Smooth muscle cell (in vitro differentiated cells): ENCODE measurements around the gene ACYP1. TPM values are rescaled to one million over a fixed set of nuclear protein-coding genes. Genes with fewer than 3 reads are reported as not detected.

Source experiments
- DNase-seq: peaks from one replicate; lab custom pipeline; 2025; ENCODE audit not compliant: unreplicated experiment; lab: John Stamatoyannopoulos, UW
- H2AFZ ChIP-seq: fragments of 200-600 bp; sonication (generic); 2 replicates; pipeline ENCODE4 v1.6.0; 2016; ENCODE audit warnings: antibody characterized with exemption, low read depth, mild to moderate bottlenecking
- H3F3A ChIP-seq: fragments of 200-600 bp; sonication (generic); 2 replicates; pipeline ENCODE4 v1.6.0; 2017; ENCODE audit warnings: antibody characterized with exemption, low read depth
- H3K27ac ChIP-seq: fragments of 200-600 bp; sonication (generic); 2 replicates; pipeline ENCODE4 v1.5.1; 2016; ENCODE audit warnings: low read depth, mild to moderate bottlenecking
- H3K27me3 ChIP-seq: fragments of 200-600 bp; sonication (generic); 2 replicates; pipeline ENCODE4 v1.6.1; 2016; ENCODE audit warnings: low read depth, mild to moderate bottlenecking
- H3K36me3 ChIP-seq: fragments of 200-600 bp; sonication (generic); 2 replicates; pipeline ENCODE4 v1.5.1; 2016; ENCODE audit warnings: low read depth
- H3K4me1 ChIP-seq: fragments of 200-600 bp; sonication (generic); 2 replicates; pipeline ENCODE4 v1.5.1; 2016; ENCODE audit warnings: low read depth
- H3K4me2 ChIP-seq: fragments of 200-600 bp; sonication (generic); 2 replicates; pipeline ENCODE4 v1.6.0; 2016; ENCODE audit warnings: mild to moderate bottlenecking
- H3K4me3 ChIP-seq: fragments of 200-600 bp; sonication (generic); 2 replicates; pipeline ENCODE4 v1.5.1; 2016; ENCODE audit warnings: mild to moderate bottlenecking
- H3K79me2 ChIP-seq: fragments of 200-600 bp; sonication (generic); 2 replicates; pipeline ENCODE4 v1.6.0; 2016; ENCODE audit warnings: low read depth, mild to moderate bottlenecking
- H3K9ac ChIP-seq: fragments of 200-600 bp; sonication (generic); 2 replicates; pipeline ENCODE4 v1.6.0; 2016; ENCODE audit warnings: low read depth
- H3K9me3 ChIP-seq: fragments of 200-600 bp; sonication (generic); replicated peaks from 2 replicates; pipeline ENCODE4 v1.5.1; 2016; ENCODE audit warnings: low read depth
- H4K20me1 ChIP-seq: fragments of 200-600 bp; sonication (generic); 2 replicates; pipeline ENCODE4 v1.6.0; 2016; ENCODE audit warnings: low read depth
- WGBS: methylation state at CpG from one replicate; pipeline ENCODE4 v1.1.7; 2016; ENCODE audit warnings: low lambda C conversion rate; 5-methylcytosine and 5-hydroxymethylcytosine counted together
- polyA plus RNA-seq: library from polyadenylated mRNA; unstranded; fragments of >200 nt; fragmentation: Nextera tagmentation; extraction: Ambion mirVana; gene quantifications from 2 replicates; pipeline ENCODE4 v1.2.1, GENCODE V29; 2016
- total RNA-seq: library from RNA; depleted of rRNA; stranded (reverse); fragments of >200 nt; gene quantifications from 2 replicates; pipeline ENCODE4 v1.2.3, GENCODE V29; 2014
- TF ChIP-seq, protein P1 (sequence below): fragments of 200-600 bp; sonication (generic); IDR thresholded peaks from 2 replicates; pipeline ENCODE4 v1.5.1; 2017; ENCODE audit warnings: borderline replicate concordance, mild to moderate bottlenecking, antibody characterized with exemption; ENCODE audit not compliant: insufficient read depth, poor library complexity, severe bottlenecking

The ACYP1 gene
- total and polyA plus RNA-seq, 2 experiments from 2014 or later: 12.2 to 14.9 TPM

DNA sequence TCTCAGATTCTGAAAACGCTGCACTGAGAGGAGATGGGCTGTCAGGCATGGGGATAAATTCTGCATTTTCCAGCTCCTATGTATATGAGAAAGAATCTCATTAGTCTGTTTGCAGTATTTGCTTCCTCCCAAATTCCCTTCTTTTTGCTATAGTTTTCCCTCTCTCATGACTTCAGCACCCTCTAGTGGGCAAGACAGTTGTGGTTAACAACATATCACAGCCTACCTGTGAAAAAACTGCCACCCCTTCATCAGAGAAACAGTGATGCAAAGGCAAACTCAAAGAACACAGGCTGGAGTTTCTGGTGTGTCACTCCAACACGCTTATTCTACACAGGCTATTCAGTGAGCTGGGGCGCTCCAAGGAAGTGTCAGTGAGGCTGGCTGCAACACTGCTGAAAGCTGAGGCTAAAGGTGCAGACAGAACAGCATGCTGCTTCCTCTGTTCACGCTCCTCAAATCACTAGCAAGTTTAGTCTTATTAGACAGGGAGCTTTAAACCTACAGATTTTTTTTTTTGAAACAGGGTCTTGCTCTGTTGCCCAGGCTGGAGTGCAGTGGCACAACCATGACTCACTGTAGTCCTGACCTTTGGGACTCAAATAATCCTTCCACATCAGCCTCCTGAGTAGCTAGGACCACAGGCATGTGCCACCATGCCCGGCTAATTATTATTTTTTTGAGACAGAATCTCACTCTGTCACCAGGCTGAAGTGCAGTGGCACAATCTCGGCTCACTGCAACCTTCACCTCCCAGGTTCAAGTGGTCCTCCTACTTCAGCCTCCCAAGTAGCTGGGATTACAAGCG, 24.9 kb upstream of the ACYP1 start:
- WGBS: 64% methylated on average over 7 of the region's 7 CpGs
- Histone ChIP-seq H3K27me3 (no peaks in the 10 kb centered on the region), H3K4me2 (no peak overlapping the region), H3K4me1 (no peaks in the 10 kb centered on the region), H3K9me3 (no peaks in the 10 kb centered on the region), H3K36me3 (peaks cover 6% of the 10 kb centered on the region), H3K79me2 (no peaks in the 10 kb centered on the region), H3K9ac (no peak overlapping the region), H3K27ac (no peak overlapping the region), H4K20me1 (no peaks in the 10 kb centered on the region), H3F3A (no peaks in the 10 kb centered on the region), H2AFZ (no peak overlapping the region), H3K4me3 (no peak overlapping the region)
- TF ChIP-seq, protein P1, sequence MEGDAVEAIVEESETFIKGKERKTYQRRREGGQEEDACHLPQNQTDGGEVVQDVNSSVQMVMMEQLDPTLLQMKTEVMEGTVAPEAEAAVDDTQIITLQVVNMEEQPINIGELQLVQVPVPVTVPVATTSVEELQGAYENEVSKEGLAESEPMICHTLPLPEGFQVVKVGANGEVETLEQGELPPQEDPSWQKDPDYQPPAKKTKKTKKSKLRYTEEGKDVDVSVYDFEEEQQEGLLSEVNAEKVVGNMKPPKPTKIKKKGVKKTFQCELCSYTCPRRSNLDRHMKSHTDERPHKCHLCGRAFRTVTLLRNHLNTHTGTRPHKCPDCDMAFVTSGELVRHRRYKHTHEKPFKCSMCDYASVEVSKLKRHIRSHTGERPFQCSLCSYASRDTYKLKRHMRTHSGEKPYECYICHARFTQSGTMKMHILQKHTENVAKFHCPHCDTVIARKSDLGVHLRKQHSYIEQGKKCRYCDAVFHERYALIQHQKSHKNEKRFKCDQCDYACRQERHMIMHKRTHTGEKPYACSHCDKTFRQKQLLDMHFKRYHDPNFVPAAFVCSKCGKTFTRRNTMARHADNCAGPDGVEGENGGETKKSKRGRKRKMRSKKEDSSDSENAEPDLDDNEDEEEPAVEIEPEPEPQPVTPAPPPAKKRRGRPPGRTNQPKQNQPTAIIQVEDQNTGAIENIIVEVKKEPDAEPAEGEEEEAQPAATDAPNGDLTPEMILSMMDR: peak; percentile 78
- no peak for DNase-seq

DNA sequence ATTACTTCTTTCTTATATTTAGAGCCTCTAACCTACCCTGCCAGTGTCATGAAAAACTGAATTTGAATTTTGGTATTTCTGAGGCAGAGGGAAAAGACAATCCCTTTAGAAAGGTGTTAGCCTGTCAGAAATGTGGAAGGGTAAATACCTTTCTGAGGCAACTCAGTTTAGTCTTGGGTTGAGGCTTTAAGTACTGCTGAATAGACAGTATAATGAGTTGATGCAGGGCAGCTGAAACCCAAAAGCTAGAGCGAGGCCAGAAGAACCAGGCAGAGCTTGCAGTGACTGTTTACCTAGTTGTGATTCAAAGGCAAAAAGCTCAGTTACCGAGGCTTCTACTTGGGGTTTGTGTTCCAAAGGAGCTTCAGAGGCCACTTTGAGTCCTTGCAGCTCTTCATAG, 24.3 kb upstream of the ACYP1 start:
- H3K9me3 ChIP-seq: no peaks in the 10 kb centered on the region
- H3K9ac ChIP-seq: no peak overlapping the region
- H3K79me2 ChIP-seq: no peaks in the 10 kb centered on the region
- H3K27me3 ChIP-seq: no peaks in the 10 kb centered on the region
- no peak for DNase-seq
- H4K20me1 ChIP-seq: no peaks in the 10 kb centered on the region
- H2AFZ ChIP-seq: no peak overlapping the region
- peaks cover 6% of the 10 kb centered on the region for H3K36me3 ChIP-seq
- H3K4me1 ChIP-seq: no peaks in the 10 kb centered on the region
- no peak overlapping the region for H3K4me3 ChIP-seq
- H3F3A ChIP-seq: no peaks in the 10 kb centered on the region
- H3K4me2 ChIP-seq: no peak overlapping the region
- 83% methylated on average over 2 of the region's 2 CpGs for WGBS
- no peak overlapping the region for H3K27ac ChIP-seq
- TF ChIP-seq, protein P1: no peak

DNA sequence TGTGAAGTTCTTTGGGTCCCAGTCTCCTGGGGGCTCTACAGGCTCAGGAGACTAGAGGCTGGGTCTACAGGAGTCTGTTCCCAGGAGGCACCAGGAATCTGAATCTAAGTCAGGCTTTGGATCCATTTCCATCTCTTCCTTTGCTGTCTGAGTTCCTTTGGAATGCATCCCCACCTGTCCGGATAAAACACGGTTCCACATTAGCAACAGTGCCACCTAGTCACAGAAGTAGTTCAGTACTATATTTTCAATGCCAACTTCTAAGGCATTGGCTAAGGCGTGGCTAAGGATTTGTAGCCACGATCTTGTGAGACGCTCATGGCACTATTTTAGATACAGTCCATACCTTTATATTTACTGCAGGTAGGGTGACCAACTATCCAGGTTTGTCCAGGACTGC, 20.7 kb upstream of the ACYP1 start:
- H3F3A ChIP-seq: no peaks in the 10 kb centered on the region
- H4K20me1 ChIP-seq: no peaks in the 10 kb centered on the region
- 81% methylated on average over 5 of the region's 5 CpGs for WGBS
- H3K4me3 ChIP-seq: no peak overlapping the region
- no peak overlapping the region for H3K27ac ChIP-seq
- TF ChIP-seq, protein P1: no peak
- H3K9ac ChIP-seq: no peak overlapping the region
- no peaks in the 10 kb centered on the region for H3K79me2 ChIP-seq
- H3K4me2 ChIP-seq: no peak overlapping the region
- no peaks in the 10 kb centered on the region for H3K9me3 ChIP-seq
- H3K36me3 ChIP-seq: peaks cover 6% of the 10 kb centered on the region
- no peaks in the 10 kb centered on the region for H3K4me1 ChIP-seq
- no peak overlapping the region for H2AFZ ChIP-seq
- DNase-seq: no peak
- no peaks in the 10 kb centered on the region for H3K27me3 ChIP-seq

DNA sequence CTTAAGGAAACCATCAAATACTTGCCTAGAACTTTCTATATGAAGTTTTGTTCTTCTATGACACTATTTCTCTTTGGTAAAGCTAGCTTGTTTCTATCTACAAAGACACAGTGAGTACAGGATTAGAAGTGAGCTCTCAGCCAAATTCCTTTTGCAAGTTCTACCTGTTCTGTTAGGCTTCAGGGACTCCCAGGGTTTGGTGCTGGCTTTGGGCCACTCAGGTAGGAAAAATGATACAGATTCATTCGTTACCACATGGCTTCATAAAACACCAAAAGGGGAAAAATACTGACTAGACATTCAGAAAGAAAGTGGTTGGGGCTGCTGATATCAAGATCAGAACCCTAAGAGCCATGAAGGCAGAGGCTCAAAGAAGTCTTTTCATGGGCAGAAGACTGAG, 19.4 kb upstream of the ACYP1 start:
- TF ChIP-seq, protein P1: no peak
- no peak overlapping the region for H3K4me2 ChIP-seq
- 93% methylated on average over 1 of the region's 1 CpG for WGBS

More for the DNA sequence above, 19.4 kb upstream of the ACYP1 start:
- no peak for DNase-seq
- peaks cover 6% of the 10 kb centered on the region for H3K36me3 ChIP-seq
- H3K27me3 ChIP-seq: no peaks in the 10 kb centered on the region
- H3K79me2 ChIP-seq: no peaks in the 10 kb centered on the region
- H4K20me1 ChIP-seq: no peaks in the 10 kb centered on the region
- H3K4me1 ChIP-seq: no peaks in the 10 kb centered on the region
- no peak overlapping the region for H3K9ac ChIP-seq
- H3K9me3 ChIP-seq: no peaks in the 10 kb centered on the region
- no peak overlapping the region for H3K27ac ChIP-seq
- no peak overlapping the region for H3K4me3 ChIP-seq
- peaks cover 3% of the 10 kb centered on the region for H3F3A ChIP-seq
- H2AFZ ChIP-seq: no peak overlapping the region
